K562 (cell line): ENCODE data around the gene BHLHE23. TPM values are rescaled to one million over a fixed set of nuclear protein-coding genes. Genes with fewer than 3 reads are reported as not detected.

Source experiments
- ATAC-seq: fragments of 200-7000 bp; cut with Tn5 transposase; 3 replicates; pipeline ENCODE4 v1.9.1; 2020; ENCODE audit warnings: moderate library complexity
- BruUV-seq: library from RNA; stranded (reverse); fragments of 400-500 nt; replicated peaks from 2 replicates; lab custom pipeline; 2021; lab: Mats Ljungman, UMichigan
- CTCF ChIA-PET: fragments of 300-600 bp; formaldehyde crosslinking; extraction: SDS; loops from one replicate; lab custom pipeline; 2021; ENCODE audit warnings: low intra/inter-chr PET ratio; lab: Yijun Ruan, JAX
- POLR2A ChIA-PET: fragments of 300-600, 350-650 bp; sonication (Branson Sonifier 250); formaldehyde crosslinking; extraction: SDS; loops from one replicate; lab custom pipeline; 2021; ENCODE audit warnings: antibody characterized with exemption, inconsistent platforms; lab: Yijun Ruan, JAX
- DNase-seq, 4 experiments: peaks; one replicate each; pipeline versions ENCODE4 v3.0.0 to v3.0.0-alpha.2; 2011 to 2018; ENCODE audit warnings: low spot score in 3 of 4, mixed read lengths in 3 of 4; ENCODE audit errors: extremely low read depth in 1 of 4
- FAIRE-seq: peaks from 2 replicates; lab custom pipeline; 2011; peaks lifted over from hg19 to GRCh38; lab: Jason Lieb, UNC
- H2AFZ ChIP-seq: 2 replicates; pipeline ENCODE4 v1.6.0; 2011; ENCODE audit warnings: low read depth, low read length, control low read depth, inconsistent platforms
- H3K27ac ChIP-seq: fragments of 200-600 bp; 3 replicates; pipeline ENCODE4 v1.8.0; 2011; ENCODE audit warnings: low read depth, mild to moderate bottlenecking, control low read depth, inconsistent platforms, low read length, moderate library complexity, mixed read lengths; ENCODE audit errors: extremely low read depth
- H3K27me3 ChIP-seq, 2 experiments: fragments of 300-600 bp in 1 of 2; 2 replicates in 1 of 2; 3 replicates in 1 of 2; pipeline versions ENCODE4 v1.6.0 to v1.8.0; 2011; ENCODE audit warnings: inconsistent platforms in 2 of 2, low read length in 2 of 2, mild to moderate bottlenecking in 1 of 2, mixed read lengths in 1 of 2, moderate library complexity in 1 of 2; ENCODE audit not compliant: control insufficient read depth in 2 of 2, insufficient read depth in 2 of 2
- H3K36me3 ChIP-seq: fragments of 300-600 bp; 3 replicates; pipeline ENCODE4 v1.8.0; 2011; ENCODE audit warnings: mild to moderate bottlenecking, low read length, inconsistent platforms; ENCODE audit not compliant: control insufficient read depth, insufficient read depth
- H3K4me1 ChIP-seq, 2 experiments: fragments of 200-600 bp in 1 of 2; replicated peaks in 1 of 2; 2 replicates in 1 of 2; 3 replicates in 1 of 2; pipeline versions ENCODE4 v1.5.1 to v1.8.0; 2011; ENCODE audit warnings: inconsistent platforms in 2 of 2, low read length in 2 of 2, mild to moderate bottlenecking in 1 of 2, mixed read lengths in 1 of 2, moderate library complexity in 1 of 2; ENCODE audit not compliant: control insufficient read depth in 2 of 2, insufficient read depth in 2 of 2
- H3K4me2 ChIP-seq: 2 replicates; pipeline ENCODE4 v1.6.1; 2011; ENCODE audit warnings: low read length, control low read depth, inconsistent platforms, mixed read lengths; ENCODE audit not compliant: insufficient read depth
- H3K4me3 ChIP-seq: fragments of 200-600 bp; sonication (generic), shearing (Covaris generic); 2 replicates; pipeline ENCODE4 v1.5.1; 2016; ENCODE audit warnings: control low read depth, inconsistent platforms
- H3K79me2 ChIP-seq: fragments of 200-600 bp; 3 replicates; pipeline ENCODE4 v1.8.0; 2011; ENCODE audit warnings: low read length, inconsistent platforms; ENCODE audit not compliant: control insufficient read depth, insufficient read depth
- H3K9ac ChIP-seq, 2 experiments: 2 replicates each; pipeline versions ENCODE4 v1.6.0 to v1.6.1; 2011; ENCODE audit warnings: low read depth in 2 of 2, low read length in 2 of 2, control low read depth in 1 of 2, inconsistent platforms in 1 of 2, mild to moderate bottlenecking in 1 of 2, mixed read lengths in 1 of 2; ENCODE audit not compliant: insufficient read depth in 1 of 2
- H3K9me1 ChIP-seq: one replicate; pipeline ENCODE4 v1.6.0; 2011; ENCODE audit warnings: inconsistent platforms, mild to moderate bottlenecking, low read length, moderate library complexity; ENCODE audit not compliant: control insufficient read depth, insufficient read depth
- H3K9me3 ChIP-seq: replicated peaks from 2 replicates; pipeline ENCODE4 v1.5.1; 2011; ENCODE audit warnings: low read depth, low read length, inconsistent platforms; ENCODE audit not compliant: control insufficient read depth, insufficient read depth
- H4K20me1 ChIP-seq: replicated peaks from 2 replicates; pipeline ENCODE4 v1.6.1; 2011; ENCODE audit warnings: low read length, inconsistent platforms, mixed read lengths; ENCODE audit not compliant: control insufficient read depth, insufficient read depth
- HINFP ChIP-seq: fragments of 450-650 bp; conservative IDR thresholded peaks from 2 replicates; pipeline ENCODE4 v1.6.1; 2016; ENCODE audit warnings: missing genetic modification characterization, low read depth, mild to moderate bottlenecking, control low read depth, missing compliant biosample characterization
- NR3C1 ChIP-seq: sonication (generic); formaldehyde crosslinking; IDR thresholded peaks from 2 replicates; pipeline ENCODE4 v1.8.1; 2022; ENCODE audit warnings: missing genetic modification reagents
- UBTF ChIP-seq, 2 experiments: IDR thresholded peaks; 2 replicates each; pipeline ENCODE4 v1.6.1; 2012; ENCODE audit warnings: improper control_type of control experiment in 2 of 2, low read depth in 2 of 2, low read length in 2 of 2, borderline replicate concordance in 1 of 2
- WGBS: fragments of 100-300 bp; shearing (Covaris generic); methylation state at CpG from one replicate; pipeline ENCODE4 v1.1.6; 2016; ENCODE audit warnings: low coverage, mixed read lengths; ENCODE audit not compliant: insufficient coverage; ENCODE audit errors: missing lambda C conversion rate; 5-methylcytosine and 5-hydroxymethylcytosine counted together
- in situ Hi-C: fragments of 300-500 bp; cut with MboI; formaldehyde crosslinking; loops from 4 replicates; pipeline ENCODE4 v1.15.0; 2018; ENCODE audit warnings: inconsistent platforms, mixed read lengths
- intact Hi-C: fragments of 100-400 bp; cut with micrococcal nuclease; formaldehyde crosslinking; loops from 2 replicates; pipeline ENCODE4 v1.14.2; 2022
- polyA plus RNA-seq, 8 experiments: library from polyadenylated mRNA; depleted of rRNA in 4 of 8; stranded (reverse) in 5 of 8; unstranded in 3 of 8; fragments of >200 nt; fragmentation: Nextera tagmentation in 2 of 8; fragmentation: Illumina TruSeq in 1 of 8; extraction: Ambion mirVana in 2 of 8; extraction: Trizol in 1 of 8; gene quantifications; 2 replicates each; pipeline versions ENCODE4 v1.2.1 to v1.2.3, GENCODE V29; 2011 to 2014; ENCODE audit warnings: inconsistent platforms in 1 of 8, missing spikeins in 1 of 8
- total RNA-seq, 7 experiments: library from RNA; depleted of rRNA in 6 of 7; stranded (reverse); fragments of >200 nt in 6 of 7; fragmentation: Illumina TruSeq in 2 of 7; extraction: Trizol in 2 of 7; gene quantifications; 2 replicates each; pipeline versions ENCODE4 v1.2.1 to v1.2.3, GENCODE V29; 2011 to 2021; ENCODE audit warnings: low replicate concordance in 1 of 7
- TF ChIP-seq, protein P1 (sequence below): fragments of 250-450 bp; sonication (Bioruptor Pico); IDR thresholded peaks from 2 replicates; pipeline ENCODE4 v1.5.0; 2020; ENCODE audit warnings: mild to moderate bottlenecking, borderline replicate concordance
- TF ChIP-seq, protein P2 (sequence below): fragments of 450-650 bp; IDR thresholded peaks from 2 replicates; pipeline ENCODE4 v1.6.1; 2017; ENCODE audit warnings: antibody characterized with exemption

The BHLHE23 gene
- total and polyA plus RNA-seq, 9 of the 15 experiments (the other 6 are each of a cell fraction or from before 2014, with no cell fraction given), result not detected

DNA sequence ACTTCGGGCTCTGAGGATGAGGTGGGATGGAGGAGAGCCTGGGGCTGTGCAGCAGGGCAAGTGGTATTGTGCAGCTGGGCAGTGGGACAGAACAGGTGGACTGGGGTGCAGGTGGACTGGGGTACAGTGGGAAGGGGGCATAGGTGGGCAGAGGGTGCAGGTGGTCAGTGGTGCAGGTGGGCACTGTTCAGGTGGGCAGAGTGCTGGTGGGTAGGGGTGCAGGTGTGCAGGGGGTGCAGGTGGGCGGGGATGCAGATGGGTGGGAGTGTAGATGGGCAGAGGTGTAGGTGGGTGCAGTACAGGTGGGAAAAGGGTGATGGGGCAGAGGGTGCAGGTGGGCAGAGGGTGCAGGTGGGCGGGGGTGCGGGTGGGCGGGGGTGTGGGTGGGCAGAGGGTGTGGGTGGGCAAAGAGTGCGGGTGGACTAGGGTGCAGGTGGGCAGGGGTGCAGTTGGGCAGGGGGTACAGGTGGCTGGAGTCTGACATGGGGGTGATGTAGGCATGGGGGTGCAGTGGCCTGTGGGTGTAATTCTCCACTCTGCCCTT is 20.4 kb downstream of the BHLHE23 start:
- no peak overlapping the region for H3K4me3 ChIP-seq
- no peaks in the 10 kb centered on the region for H3K36me3 ChIP-seq
- no peak overlapping the region for H2AFZ ChIP-seq
- H3K9me1 ChIP-seq, result no peaks in the 10 kb centered on the region
- intact Hi-C loops (no loop called here), in situ Hi-C loops (no loop called here)
- FAIRE-seq, result no peak
- peaks cover 52 to 82% of the 10 kb centered on the region in 2 experiments for H3K27me3 ChIP-seq
- peaks cover 0 to 9% of the 10 kb centered on the region in 2 experiments; a peak in 1 of 5 replicates for H3K4me1 ChIP-seq
- ATAC-seq, result no peak
- H3K79me2 ChIP-seq, result no peaks in the 10 kb centered on the region
- no TSS peak for BruUV-seq
- no peak overlapping the region for H3K27ac ChIP-seq
- no peak overlapping the region for H3K9ac ChIP-seq
- 6% methylated on average over 5 of the region's 6 CpGs for WGBS
- no peak overlapping the region for H3K4me2 ChIP-seq
- H4K20me1 ChIP-seq, result peaks cover 7% of the 10 kb centered on the region; the same call in 1 of the 2 replicates
- H3K9me3 ChIP-seq, result no peaks in the 10 kb centered on the region
- no peak for DNase-seq
- TF ChIP-seq, protein P1, sequence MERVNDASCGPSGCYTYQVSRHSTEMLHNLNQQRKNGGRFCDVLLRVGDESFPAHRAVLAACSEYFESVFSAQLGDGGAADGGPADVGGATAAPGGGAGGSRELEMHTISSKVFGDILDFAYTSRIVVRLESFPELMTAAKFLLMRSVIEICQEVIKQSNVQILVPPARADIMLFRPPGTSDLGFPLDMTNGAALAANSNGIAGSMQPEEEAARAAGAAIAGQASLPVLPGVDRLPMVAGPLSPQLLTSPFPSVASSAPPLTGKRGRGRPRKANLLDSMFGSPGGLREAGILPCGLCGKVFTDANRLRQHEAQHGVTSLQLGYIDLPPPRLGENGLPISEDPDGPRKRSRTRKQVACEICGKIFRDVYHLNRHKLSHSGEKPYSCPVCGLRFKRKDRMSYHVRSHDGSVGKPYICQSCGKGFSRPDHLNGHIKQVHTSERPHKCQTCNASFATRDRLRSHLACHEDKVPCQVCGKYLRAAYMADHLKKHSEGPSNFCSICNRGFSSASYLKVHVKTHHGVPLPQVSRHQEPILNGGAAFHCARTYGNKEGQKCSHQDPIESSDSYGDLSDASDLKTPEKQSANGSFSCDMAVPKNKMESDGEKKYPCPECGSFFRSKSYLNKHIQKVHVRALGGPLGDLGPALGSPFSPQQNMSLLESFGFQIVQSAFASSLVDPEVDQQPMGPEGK (CRISPR knock-in tag), result no peak
- ChIA-PET POLR2A (no interaction called here), CTCF (no interaction called here)

- H3K36me3 ChIP-seq, result no peaks in the 10 kb centered on the region
- H3K9me3 ChIP-seq, result no peaks in the 10 kb centered on the region
- POLR2A ChIA-PET, result interaction anchor here (0.6 kb wide), 1 partner anchor 48 kb away, joined by 3 read pairs; the partner anchor contains the start of gene GID8
- no peak for DNase-seq
- ATAC-seq, result no peak
- FAIRE-seq, result no peak
- no peak overlapping the region for H3K4me3 ChIP-seq
- no TSS peak for BruUV-seq
- CTCF ChIA-PET, result no interaction called here
- H3K9me1 ChIP-seq, result no peaks in the 10 kb centered on the region
- peaks cover 0 to 13% of the 10 kb centered on the region in 2 experiments; a peak in 2 of 5 replicates for H3K4me1 ChIP-seq
- in situ Hi-C loops (no loop called here), intact Hi-C loops (no loop called here)
- no peak overlapping the region for H3K9ac ChIP-seq
- WGBS, result 5% methylated on average over 10 of the region's 14 CpGs
- no peaks in the 10 kb centered on the region for H3K79me2 ChIP-seq
- peaks cover 4% of the 10 kb centered on the region; the same call in 1 of the 2 replicates for H4K20me1 ChIP-seq
- H3K4me2 ChIP-seq, result no peak overlapping the region
- H2AFZ ChIP-seq, result no peak overlapping the region
- peaks cover 49 to 80% of the 10 kb centered on the region in 2 experiments for H3K27me3 ChIP-seq
- no peak overlapping the region for H3K27ac ChIP-seq
- no peak for TF ChIP-seq UBTF (IDR thresholded peaks at IDR 0.05; ENCODE audit: borderline replicate concordance in 1 of 2, low read depth in 2 of 2, low read length in 2 of 2)
- TF ChIP-seq NR3C1, result no peak
- TF ChIP-seq HINFP (tag), result peak; percentile 78
- TF ChIP-seq, protein P2, sequence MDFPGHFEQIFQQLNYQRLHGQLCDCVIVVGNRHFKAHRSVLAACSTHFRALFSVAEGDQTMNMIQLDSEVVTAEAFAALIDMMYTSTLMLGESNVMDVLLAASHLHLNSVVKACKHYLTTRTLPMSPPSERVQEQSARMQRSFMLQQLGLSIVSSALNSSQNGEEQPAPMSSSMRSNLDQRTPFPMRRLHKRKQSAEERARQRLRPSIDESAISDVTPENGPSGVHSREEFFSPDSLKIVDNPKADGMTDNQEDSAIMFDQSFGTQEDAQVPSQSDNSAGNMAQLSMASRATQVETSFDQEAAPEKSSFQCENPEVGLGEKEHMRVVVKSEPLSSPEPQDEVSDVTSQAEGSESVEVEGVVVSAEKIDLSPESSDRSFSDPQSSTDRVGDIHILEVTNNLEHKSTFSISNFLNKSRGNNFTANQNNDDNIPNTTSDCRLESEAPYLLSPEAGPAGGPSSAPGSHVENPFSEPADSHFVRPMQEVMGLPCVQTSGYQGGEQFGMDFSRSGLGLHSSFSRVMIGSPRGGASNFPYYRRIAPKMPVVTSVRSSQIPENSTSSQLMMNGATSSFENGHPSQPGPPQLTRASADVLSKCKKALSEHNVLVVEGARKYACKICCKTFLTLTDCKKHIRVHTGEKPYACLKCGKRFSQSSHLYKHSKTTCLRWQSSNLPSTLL, result peak; percentile 64; the same call in 1 of the 2 replicates
Observed at GRCh38 chr20:62985444-62985778, 21.4 kb downstream of the BHLHE23 start.
